ENCODE data around the gene NBEAL1.
"Not testable (repeated sequence)": the region's sequence is repeated elsewhere in the genome, so short reads cannot be mapped to it uniquely, and the experiment has no call there.

The NBEAL1 gene

DNA sequence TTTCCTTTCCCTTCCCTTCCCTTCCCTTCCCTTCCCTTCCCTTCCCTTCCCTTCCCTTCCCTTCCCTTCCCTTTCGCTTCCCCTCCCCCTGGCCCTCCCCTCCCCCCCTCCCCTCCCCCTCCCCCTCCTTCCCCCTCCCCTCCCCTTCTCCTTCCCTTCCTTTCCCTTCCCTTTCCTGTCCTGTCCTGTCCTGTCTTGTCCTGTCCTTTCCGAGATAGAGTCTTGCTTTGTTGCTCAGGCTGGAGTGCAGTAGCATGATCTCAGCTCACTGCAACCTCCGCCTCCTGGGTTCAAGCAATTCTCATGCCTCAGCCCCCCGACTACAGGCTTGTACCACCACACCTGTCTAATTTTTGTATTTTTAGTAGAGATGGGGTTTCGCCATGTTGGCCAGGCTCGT lies 24.5 kb downstream of the NBEAL1 start:
- not testable (repeated sequence) for DNase-seq (ENCODE audit: low read depth)

- no peak for DNase-seq (ENCODE audit: low read depth)
These were observed 26.4 kb downstream of the NBEAL1 start for GRCh38 chr2:203040966-203041521.

DNA sequence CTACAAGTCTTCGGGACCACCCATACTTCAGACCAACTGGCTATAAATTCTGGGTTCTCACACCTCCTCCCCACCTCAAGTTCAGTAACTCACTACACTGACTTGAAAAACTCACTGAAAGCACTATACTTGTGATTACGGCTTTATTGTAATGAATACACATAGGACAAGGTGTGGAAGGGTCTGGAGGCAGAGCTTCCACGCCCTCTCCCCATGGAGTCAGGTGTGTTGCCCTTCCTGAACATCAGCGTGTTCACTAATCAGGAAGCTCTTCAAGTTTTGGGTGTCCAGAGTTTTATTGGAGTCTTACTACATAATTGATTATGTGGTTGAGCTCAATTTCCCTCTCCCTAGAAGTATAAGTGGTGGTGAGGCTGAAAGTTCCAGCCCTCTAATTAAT lies 27.5 kb downstream of the NBEAL1 start:
- no peak for DNase-seq (ENCODE audit: low read depth)

DNA sequence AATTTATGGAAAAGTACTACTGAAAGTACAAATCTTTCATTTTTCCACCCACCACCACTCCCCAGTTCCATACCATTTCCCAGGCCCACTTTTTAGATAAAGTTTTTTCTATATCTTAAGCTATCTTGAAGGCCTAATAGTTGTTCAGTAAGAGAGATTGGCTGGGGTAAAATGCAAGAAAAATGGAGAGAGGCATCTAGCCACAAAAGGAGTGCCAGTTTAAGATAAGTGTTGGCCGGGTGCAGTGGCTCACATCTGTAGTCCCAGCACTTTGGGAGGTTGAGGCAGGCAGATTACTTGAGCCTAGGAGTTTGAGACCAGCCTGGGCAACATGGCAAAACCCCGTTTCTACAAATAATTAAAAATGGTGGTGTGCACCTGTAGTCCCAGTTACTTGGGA lies 28.6 kb downstream of the NBEAL1 start:
- DNase-seq (ENCODE audit: low read depth): no peak

- no peak for DNase-seq (ENCODE audit: low read depth)
These were observed 31.2 kb downstream of the NBEAL1 start for GRCh38 chr2:203045867-203046266.

DNA sequence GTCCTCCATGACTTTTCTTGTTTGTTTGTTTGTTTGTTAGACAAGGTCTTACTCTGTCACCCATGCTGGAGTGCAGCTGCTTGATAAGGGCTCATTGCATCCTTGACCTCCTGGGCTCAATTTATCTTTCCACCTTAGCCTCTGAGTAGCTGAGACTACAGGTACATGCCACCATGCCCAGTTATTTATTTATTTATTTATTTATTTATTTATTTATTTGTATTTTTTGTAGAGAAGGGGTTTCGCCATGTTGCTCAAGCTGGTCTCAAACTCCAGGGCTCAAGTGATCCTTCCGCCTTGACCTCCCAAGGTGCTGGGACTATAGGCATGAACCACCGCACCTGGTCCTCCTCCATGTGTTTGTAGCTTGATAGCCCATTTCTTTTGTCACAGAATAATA lies 37.9 kb downstream of the NBEAL1 start:
- DNase-seq (ENCODE audit: low read depth): no peak

DNA sequence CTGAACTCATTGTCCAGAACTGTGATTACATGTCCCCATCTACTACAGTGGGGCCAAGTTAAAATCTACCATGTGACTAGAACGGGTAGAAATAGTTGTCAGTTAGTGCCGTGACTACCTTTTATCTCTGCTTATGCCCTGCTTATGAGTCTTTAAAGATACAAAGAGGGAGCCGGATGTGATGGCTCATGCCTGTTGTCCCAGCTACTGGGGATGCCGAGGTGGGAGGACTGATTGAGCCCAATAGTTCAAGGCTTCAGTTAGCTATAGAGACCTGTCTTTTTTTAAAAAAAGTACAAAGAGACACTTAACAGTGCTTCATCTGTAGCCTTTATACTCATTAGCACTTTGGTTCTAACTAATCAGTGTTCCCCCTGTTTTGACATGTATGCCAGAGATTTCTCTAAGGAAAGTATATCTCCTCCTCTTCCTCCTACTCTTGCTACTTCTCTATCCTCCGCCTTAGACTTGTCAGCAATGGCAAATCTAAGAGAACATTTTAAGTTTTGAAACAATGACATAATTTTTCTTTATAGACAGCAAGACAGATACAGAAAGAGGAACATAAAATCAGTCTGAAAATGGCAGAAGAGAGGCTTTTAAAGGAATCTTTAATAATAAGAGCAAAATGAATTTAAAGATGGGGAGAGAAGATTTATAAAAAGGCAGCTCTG lies 45.0 kb downstream of the NBEAL1 start:
- DNase-seq (ENCODE audit: low read depth): no peak

DNA sequence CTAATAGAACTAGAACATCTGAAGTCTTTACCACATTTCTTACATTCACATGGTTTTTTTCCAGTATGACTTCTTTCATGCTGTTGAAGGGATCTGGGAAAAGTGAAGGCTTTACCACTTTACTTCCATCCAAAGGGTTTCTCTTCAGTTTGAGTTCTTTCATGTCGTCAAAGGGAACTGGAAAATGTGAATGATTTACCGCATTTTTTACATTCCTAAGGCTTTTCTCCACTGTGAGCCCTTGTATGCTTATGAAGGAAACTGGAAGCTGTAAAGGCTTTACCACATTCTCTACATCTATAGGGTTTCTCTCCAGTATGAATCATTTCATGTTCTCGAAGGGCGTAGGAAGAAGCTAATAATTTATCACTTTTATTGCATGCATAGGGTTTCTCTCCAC lies 46.7 kb downstream of the NBEAL1 start:
- DNase-seq (ENCODE audit: low read depth): no peak

GRCh38 chr2:203062126-203062525 lies 47.5 kb downstream of the NBEAL1 start:
- no peak for DNase-seq (ENCODE audit: low read depth)

DNA sequence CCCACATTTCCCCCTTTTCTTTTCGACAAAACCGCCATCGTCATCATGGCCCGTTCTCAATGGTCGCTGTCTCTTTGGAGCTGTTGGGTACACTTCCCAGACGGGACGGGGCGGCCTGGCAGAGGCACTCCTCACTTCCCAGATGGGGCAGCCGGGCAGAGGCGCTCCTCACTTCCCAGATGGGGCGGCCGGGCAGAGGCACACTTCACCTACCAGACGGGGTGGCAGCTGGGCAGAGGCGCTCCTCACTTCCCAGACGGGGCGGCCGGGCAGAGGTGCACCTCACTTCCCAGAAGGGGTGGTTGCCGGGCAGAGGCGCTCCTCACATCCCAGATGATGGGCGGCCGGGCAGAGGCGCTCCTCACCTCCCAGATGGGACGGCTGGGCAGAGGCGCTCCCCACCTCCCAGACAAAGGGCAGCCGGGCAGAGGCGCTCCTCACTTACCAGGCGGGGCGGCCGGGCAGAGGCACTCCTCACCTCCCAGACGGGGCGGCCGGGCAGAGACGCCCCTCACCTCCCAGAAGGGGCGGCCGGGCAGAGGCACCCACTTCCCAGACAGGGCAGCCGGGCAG lies 51.9 kb downstream of the NBEAL1 start:
- not testable (repeated sequence) for DNase-seq (ENCODE audit: low read depth)

- no peak for DNase-seq (ENCODE audit: low read depth)
These were observed 56.0 kb downstream of the NBEAL1 start for GRCh38 chr2:203070701-203071100.

- no peak for DNase-seq (ENCODE audit: low read depth)
These were observed 56.5 kb downstream of the NBEAL1 start for GRCh38 chr2:203071148-203071547.

DNA sequence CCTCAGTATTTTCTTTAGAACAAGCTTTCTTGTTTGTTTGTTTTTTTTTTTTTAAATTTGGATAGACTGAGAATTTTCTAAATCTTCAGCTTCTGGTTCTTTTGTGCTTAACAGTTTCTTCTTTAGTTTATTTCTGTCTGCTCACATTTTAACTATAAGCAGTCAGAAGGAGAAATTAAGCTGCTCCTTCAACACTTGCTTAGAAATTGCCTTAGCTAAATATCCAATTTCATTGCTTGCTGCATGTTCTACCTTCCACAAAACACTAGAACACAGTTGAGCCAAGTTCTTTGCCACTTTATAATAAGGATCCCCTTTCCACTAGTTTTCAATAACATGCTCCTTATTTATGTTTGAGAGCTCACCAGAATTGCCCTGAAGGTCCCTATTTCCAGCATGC lies 57.7 kb downstream of the NBEAL1 start:
- DNase-seq (ENCODE audit: low read depth): no peak

GRCh38 chr2:203077451-203077850 lies 62.8 kb downstream of the NBEAL1 start:
- no peak for DNase-seq (ENCODE audit: low read depth)

GRCh38 chr2:203080447-203081045 lies 65.9 kb downstream of the NBEAL1 start:
- DNase-seq (ENCODE audit: low read depth): no peak

- no peak for DNase-seq (ENCODE audit: low read depth)
These were observed 68.7 kb downstream of the NBEAL1 start for GRCh38 chr2:203083328-203083727.

DNA sequence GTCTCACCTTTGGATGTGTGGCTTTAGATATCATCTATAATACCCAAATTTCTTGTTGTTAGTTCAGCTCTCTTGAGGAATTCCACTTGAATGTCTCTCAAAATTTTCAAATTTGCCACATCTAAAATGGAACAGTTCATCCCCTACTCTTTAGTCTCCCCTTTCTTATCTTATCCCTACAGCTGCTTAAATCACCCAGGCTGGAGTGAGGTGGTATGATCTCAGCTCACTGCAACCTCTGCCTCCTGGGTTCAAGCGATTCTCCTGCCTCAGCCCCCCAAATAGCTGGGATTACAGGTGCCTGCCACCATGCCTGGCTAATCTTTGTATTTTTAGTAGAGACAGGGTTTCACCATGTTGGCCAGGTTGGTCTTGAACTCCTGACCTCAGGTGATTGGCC lies 71.7 kb downstream of the NBEAL1 start:
- not testable (repeated sequence) for DNase-seq (ENCODE audit: low read depth)

DNA sequence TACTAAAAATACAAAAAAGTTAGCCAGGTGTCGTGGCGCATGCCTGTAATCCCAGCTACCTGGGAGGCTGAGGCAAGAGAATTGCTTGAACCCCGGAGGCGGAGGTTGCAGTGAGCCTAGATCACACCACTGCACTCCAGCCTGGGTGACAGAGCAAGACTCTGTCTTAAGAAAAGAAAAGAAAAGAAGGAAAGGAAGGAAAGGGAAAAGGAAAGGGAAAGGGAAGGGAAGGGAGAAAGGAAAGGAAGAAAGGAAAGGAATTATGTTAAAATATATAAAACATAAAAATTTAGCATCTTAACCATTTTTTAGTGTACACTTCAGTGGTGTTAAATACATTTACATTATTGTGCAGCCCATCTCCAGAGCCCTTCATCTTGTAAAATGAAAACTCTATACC lies 76.0 kb downstream of the NBEAL1 start:
- DNase-seq (ENCODE audit: low read depth): not testable (repeated sequence)

GRCh38 chr2:203097735-203098134 lies 83.1 kb downstream of the NBEAL1 start:
- DNase-seq (ENCODE audit: low read depth): no peak

GRCh38 chr2:203102357-203102756 lies 87.7 kb downstream of the NBEAL1 start:
- not testable (repeated sequence) for DNase-seq (ENCODE audit: low read depth)

- no peak for DNase-seq (ENCODE audit: low read depth)
These were observed 89.6 kb downstream of the NBEAL1 start for GRCh38 chr2:203104273-203104672.

GRCh38 chr2:203105996-203106395 lies 91.3 kb downstream of the NBEAL1 start:
- no peak for DNase-seq (ENCODE audit: low read depth)

DNA sequence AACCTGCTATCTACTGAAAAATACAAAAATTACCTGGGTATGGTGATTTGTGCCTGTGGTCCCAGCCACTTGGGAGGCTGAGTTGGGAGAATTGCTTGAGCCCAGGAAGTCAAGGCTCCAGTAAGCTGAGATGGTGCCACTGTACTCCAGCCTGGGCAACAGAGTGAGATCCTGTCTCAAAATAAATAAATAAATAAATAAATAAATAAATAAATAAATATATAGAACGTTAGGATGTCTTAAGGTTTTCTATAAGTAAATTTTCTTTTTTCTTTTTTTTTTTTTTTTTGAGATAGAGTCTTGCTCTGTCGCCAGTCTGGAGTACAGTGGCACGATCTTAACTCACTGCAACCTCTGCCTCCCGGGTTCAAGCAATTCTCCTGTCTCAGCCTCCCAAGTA lies 95.8 kb downstream of the NBEAL1 start:
- DNase-seq (ENCODE audit: low read depth): not testable (repeated sequence)

Measured in stimulated activated CD8-positive, alpha-beta memory T cell treated with anti-CD3 and anti-CD28 coated beads, Interleukin-4, amount 100 ng/mL, for 24 hours (primary cell).